Loucy (cell line): ENCODE results near the gene SLC5A2.
"Not testable (repeated sequence)": the region's sequence is repeated elsewhere in the genome, so short reads cannot be mapped to it uniquely, and the experiment has no call there.

Source experiments
- H2AFZ ChIP-seq: fragments of 200-600 bp; sonication (generic); 2 replicates; pipeline ENCODE4 v1.6.0; 2016; ENCODE audit warnings: antibody characterized with exemption, mild to moderate bottlenecking, low read length, moderate library complexity
- H3F3A ChIP-seq: fragments of 200-600 bp; 2 replicates; pipeline ENCODE4 v1.6.0; 2016; ENCODE audit warnings: antibody characterized with exemption, low read depth, mild to moderate bottlenecking
- H3K27me3 ChIP-seq: fragments of 200-600 bp; sonication (generic); 2 replicates; pipeline ENCODE4 v1.6.1; 2014; ENCODE audit warnings: low read length, mild to moderate bottlenecking; ENCODE audit not compliant: insufficient read depth, poor library complexity, severe bottlenecking
- H3K36me3 ChIP-seq: fragments of 200-600 bp; sonication (generic); 2 replicates; pipeline ENCODE4 v1.6.1; 2016; ENCODE audit warnings: low read length; ENCODE audit not compliant: insufficient read depth
- H3K4me1 ChIP-seq: fragments of 200-600 bp; sonication (generic); 2 replicates; pipeline ENCODE4 v1.5.1; 2014; ENCODE audit warnings: low read length, mild to moderate bottlenecking; ENCODE audit not compliant: insufficient read depth, poor library complexity, severe bottlenecking
- H3K4me2 ChIP-seq: fragments of 200-600 bp; sonication (generic); 2 replicates; pipeline ENCODE4 v1.6.0; 2014; ENCODE audit warnings: antibody characterized with exemption, low read length, low read depth, mild to moderate bottlenecking; ENCODE audit not compliant: poor library complexity, severe bottlenecking
- H3K4me3 ChIP-seq: fragments of 200-600 bp; sonication (generic); 2 replicates; pipeline ENCODE4 v1.5.1; 2014; ENCODE audit warnings: low read length, mild to moderate bottlenecking, mixed read lengths; ENCODE audit not compliant: poor library complexity, severe bottlenecking
- H3K79me2 ChIP-seq: fragments of 200-600 bp; sonication (generic); 2 replicates; pipeline ENCODE4 v1.6.1; 2014; ENCODE audit warnings: low read length; ENCODE audit not compliant: insufficient read depth
- H3K9ac ChIP-seq: fragments of 200-600 bp; sonication (generic); 2 replicates; pipeline ENCODE4 v1.6.0; 2014; ENCODE audit warnings: mild to moderate bottlenecking, low read depth, low read length, moderate library complexity; ENCODE audit not compliant: poor library complexity, severe bottlenecking
- H3K9me2 ChIP-seq: fragments of 200-600 bp; sonication (generic); replicated peaks from 2 replicates; pipeline ENCODE4 v1.6.1; 2016; ENCODE audit warnings: low read depth, low read length, mixed read lengths
- H3K9me3 ChIP-seq: fragments of 200-600 bp; sonication (generic); 2 replicates; pipeline ENCODE4 v1.6.1; 2014; ENCODE audit warnings: mild to moderate bottlenecking, antibody characterized with exemption, low read length, low read depth; ENCODE audit not compliant: insufficient read depth
- H4K20me1 ChIP-seq: fragments of 200-600 bp; sonication (generic); 2 replicates; pipeline ENCODE4 v1.6.0; 2014; ENCODE audit warnings: antibody characterized with exemption, low read length, mild to moderate bottlenecking; ENCODE audit not compliant: insufficient read depth, poor library complexity, severe bottlenecking
- EZH2phosphoT487 ChIP-seq: fragments of 200-600 bp; IDR thresholded peaks from 2 replicates; pipeline ENCODE4 v1.6.1; 2018; ENCODE audit warnings: antibody characterized with exemption, mild to moderate bottlenecking, moderate library complexity, borderline replicate concordance
- TF ChIP-seq, protein P1 (sequence below): fragments of 200-600 bp; sonication (generic); conservative IDR thresholded peaks from 2 replicates; pipeline ENCODE4 v1.5.1; 2014; ENCODE audit warnings: mild to moderate bottlenecking, antibody characterized with exemption, low read length

Gene SLC5A2

DNA sequence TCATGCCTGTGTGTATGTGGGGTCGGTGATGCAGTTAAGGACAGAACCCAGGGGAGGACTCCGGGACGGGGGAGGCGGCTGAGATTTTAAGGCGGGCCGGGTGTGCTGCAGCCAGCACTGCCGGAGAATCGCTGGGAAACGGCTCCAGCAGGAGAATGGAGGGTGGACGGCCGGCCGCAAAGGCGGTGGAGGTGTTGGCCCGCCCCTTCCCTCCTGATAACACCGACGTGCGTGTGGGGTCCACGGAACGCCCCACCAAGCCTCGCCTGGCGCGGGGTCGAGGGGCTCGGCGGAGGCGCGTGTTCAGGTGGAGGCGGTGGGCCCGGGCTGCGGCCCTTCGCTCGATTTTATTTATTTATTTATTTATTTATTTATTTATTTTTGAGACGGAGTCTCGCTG is 41.0 kb upstream of the SLC5A2 start:
- H2AFZ ChIP-seq, result no peak overlapping the region
- H3K27me3 ChIP-seq, result no peaks in the 10 kb centered on the region
- TF ChIP-seq EZH2phosphoT487, result no peak
- TF ChIP-seq, protein P1, sequence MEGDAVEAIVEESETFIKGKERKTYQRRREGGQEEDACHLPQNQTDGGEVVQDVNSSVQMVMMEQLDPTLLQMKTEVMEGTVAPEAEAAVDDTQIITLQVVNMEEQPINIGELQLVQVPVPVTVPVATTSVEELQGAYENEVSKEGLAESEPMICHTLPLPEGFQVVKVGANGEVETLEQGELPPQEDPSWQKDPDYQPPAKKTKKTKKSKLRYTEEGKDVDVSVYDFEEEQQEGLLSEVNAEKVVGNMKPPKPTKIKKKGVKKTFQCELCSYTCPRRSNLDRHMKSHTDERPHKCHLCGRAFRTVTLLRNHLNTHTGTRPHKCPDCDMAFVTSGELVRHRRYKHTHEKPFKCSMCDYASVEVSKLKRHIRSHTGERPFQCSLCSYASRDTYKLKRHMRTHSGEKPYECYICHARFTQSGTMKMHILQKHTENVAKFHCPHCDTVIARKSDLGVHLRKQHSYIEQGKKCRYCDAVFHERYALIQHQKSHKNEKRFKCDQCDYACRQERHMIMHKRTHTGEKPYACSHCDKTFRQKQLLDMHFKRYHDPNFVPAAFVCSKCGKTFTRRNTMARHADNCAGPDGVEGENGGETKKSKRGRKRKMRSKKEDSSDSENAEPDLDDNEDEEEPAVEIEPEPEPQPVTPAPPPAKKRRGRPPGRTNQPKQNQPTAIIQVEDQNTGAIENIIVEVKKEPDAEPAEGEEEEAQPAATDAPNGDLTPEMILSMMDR, result no peak
- H4K20me1 ChIP-seq, result no peaks in the 10 kb centered on the region
- H3K4me3 ChIP-seq, result no peak overlapping the region
- no peaks in the 10 kb centered on the region; the same call in 1 of the 2 replicates for H3K9me3 ChIP-seq
- no peak overlapping the region for H3K9ac ChIP-seq
- no peak overlapping the region for H3K4me2 ChIP-seq
- H3K36me3 ChIP-seq, result no peaks in the 10 kb centered on the region
- H3K4me1 ChIP-seq, result peaks cover 15% of the 10 kb centered on the region
- no peaks in the 10 kb centered on the region for H3F3A ChIP-seq
- no peaks in the 10 kb centered on the region for H3K79me2 ChIP-seq
- no peaks in the 10 kb centered on the region for H3K9me2 ChIP-seq

DNA sequence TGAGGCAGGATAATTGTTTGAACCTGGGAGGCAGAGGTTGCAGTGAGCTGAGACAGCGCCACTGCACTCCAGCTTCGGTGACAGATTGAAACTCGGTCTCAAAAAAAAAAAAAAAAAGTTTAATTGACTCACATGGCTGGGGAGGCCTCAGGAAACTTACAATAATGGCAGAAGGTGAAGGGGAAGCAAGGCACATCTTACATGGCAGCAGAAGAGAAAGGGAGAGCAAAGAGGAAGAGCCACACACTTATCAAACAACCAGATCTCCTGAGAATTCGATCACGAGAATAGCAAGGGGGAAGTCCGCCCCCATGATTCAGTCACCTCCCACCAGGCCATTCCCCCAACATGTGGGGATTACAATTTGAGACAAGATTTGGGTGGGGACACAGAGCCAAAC is 37.0 kb upstream of the SLC5A2 start:
- not testable (repeated sequence) for H3K9me3 ChIP-seq, H2AFZ ChIP-seq, H3K79me2 ChIP-seq, H3K36me3 ChIP-seq, H3K4me3 ChIP-seq, H3K9me2 ChIP-seq, H3K27me3 ChIP-seq, H3K4me2 ChIP-seq, H3F3A ChIP-seq, H3K9ac ChIP-seq, H4K20me1 ChIP-seq, H3K4me1 ChIP-seq

DNA sequence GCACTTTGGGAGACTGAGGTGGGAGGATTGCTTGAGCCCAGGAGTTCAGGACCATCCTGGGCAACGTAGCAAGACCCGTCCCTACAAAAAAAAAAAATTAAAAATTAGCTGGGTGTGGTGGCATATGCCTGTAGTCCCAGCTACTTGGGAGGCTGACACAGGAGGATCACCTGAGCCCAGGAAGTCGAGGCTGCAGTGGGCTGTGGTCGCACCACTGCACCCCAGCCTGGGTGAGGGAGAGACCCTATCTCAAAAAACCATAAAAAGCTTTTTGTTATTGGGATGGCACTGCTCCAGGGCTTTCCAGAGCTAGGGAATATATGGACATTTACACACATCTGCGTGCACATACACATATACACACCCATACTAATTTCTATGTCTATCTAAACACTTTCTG is 31.7 kb upstream of the SLC5A2 start:
- Histone ChIP-seq H3K9me2 (no peaks in the 10 kb centered on the region), H3K27me3 (no peaks in the 10 kb centered on the region), H3K79me2 (peaks cover 14% of the 10 kb centered on the region), H3F3A (no peaks in the 10 kb centered on the region), H3K4me2 (no peak overlapping the region), H2AFZ (no peak overlapping the region), H3K9ac (no peak overlapping the region), H3K4me3 (no peak overlapping the region), H4K20me1 (peaks cover 9% of the 10 kb centered on the region), H3K4me1 (peaks cover 19% of the 10 kb centered on the region), H3K36me3 (no peaks in the 10 kb centered on the region), H3K9me3 (no peaks in the 10 kb centered on the region; the same call in 1 of the 2 replicates)
- TF ChIP-seq, protein P1, result no peak
- no peak for TF ChIP-seq EZH2phosphoT487

DNA sequence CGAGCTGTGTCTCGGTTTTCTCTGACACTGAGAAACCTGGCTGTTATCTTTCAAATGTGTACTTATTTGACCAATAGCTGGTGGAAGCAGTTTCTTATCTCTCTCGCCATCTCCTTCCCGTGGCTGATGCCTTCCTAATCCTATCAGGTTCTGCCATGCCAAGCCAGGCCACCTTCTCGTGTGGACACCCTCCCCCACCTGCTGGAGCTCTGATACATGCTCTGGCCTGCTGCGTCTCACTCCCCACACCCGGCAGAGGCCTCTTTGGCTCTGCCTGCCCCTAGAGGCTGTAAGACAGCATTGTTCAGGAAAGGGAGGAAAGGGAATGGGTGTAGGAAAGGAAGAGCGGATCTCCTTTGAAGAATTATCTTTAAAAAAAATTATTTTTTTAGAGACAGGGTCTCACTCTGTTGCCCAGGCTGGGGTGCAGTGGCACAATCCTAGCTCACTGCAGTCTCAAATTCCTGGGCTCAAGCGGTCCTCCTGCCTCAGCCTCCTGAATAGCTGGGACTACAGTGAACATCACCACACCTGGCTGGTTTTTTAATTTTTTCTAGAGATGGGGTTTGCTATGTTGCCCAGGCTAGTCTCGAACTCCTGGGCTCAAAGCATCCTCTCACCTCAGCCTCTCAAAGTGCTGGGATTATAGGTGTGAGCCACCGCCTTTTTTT is 31.1 kb upstream of the SLC5A2 start:
- Histone ChIP-seq H3K27me3 (no peaks in the 10 kb centered on the region), H3K4me3 (no peak overlapping the region), H3K9me3 (no peaks in the 10 kb centered on the region), H3K4me2 (no peak overlapping the region), H3K36me3 (no peaks in the 10 kb centered on the region), H3F3A (no peaks in the 10 kb centered on the region), H2AFZ (no peak overlapping the region), H3K9ac (no peak overlapping the region), H3K79me2 (peaks cover 20% of the 10 kb centered on the region), H3K9me2 (no peaks in the 10 kb centered on the region), H4K20me1 (peaks cover 15% of the 10 kb centered on the region), H3K4me1 (peaks cover 24% of the 10 kb centered on the region)
- TF ChIP-seq, protein P1, result peak; percentile 64
- no peak for TF ChIP-seq EZH2phosphoT487
